ENCODE measurements around the gene KNDC1. TPM values are rescaled to one million over a fixed set of nuclear protein-coding genes. Genes with fewer than 3 reads are reported as not detected.

Gene KNDC1
- total RNA-seq, 2 donors from 2014 or later: 6.5 to 9.6 TPM

GRCh38 chr10:133239990-133240389, 80.0 kb downstream of the KNDC1 start:
- Mint-ChIP-seq H3K4me3 (no peak overlapping the region), H3K27ac (no peak overlapping the region), H3K9me3 (no peaks in the 10 kb centered on the region), H3K36me3 (ENCODE audit: low read depth) (peaks cover 14% of the 10 kb centered on the region), H3K4me1 (peaks cover 12% of the 10 kb centered on the region), H3K27me3 (ENCODE audit: insufficient read depth) (peaks cover 23% of the 10 kb centered on the region)
- 95 to 100% methylated on average over 6 to 15 of the region's 15 CpGs for WGBS, 2 experiments (ENCODE audit: insufficient coverage in 1 of 2, insufficient read length in 1 of 2)
- H3K4me1 ChIP-seq (ENCODE audit: control insufficient read depth, insufficient read depth, low read length): no peaks in the 10 kb centered on the region
- no peak overlapping the region for H3K9ac ChIP-seq (ENCODE audit: extremely low read depth, low read length, poor library complexity, severe bottlenecking)
- H3K4me3 ChIP-seq (ENCODE audit: low read length): no peak overlapping the region
- DNase-seq: no peak
- H3K9me3 ChIP-seq (ENCODE audit: control insufficient read depth, low read length): no peaks in the 10 kb centered on the region
- TF ChIP-seq CTCF (conservative IDR thresholded peaks at IDR 0.05): no peak
- H3K27me3 ChIP-seq (ENCODE audit: control insufficient read depth, insufficient read depth, low read length, poor library complexity, severe bottlenecking): peaks cover 35% of the 10 kb centered on the region
- no peak overlapping the region for H3K27ac ChIP-seq (ENCODE audit: low read depth, low read length)
- no peaks in the 10 kb centered on the region for H3K36me3 ChIP-seq (ENCODE audit: control insufficient read depth, insufficient read depth, low read length)

GRCh38 chr10:133241501-133242205, 81.6 kb downstream of the KNDC1 start:
- 92 to 94% methylated on average over 21 to 25 of the region's 25 CpGs for WGBS, 2 experiments (ENCODE audit: insufficient coverage in 1 of 2, insufficient read length in 1 of 2)
- H3K27me3 Mint-ChIP-seq (ENCODE audit: insufficient read depth): peaks cover 9% of the 10 kb centered on the region
- H3K36me3 Mint-ChIP-seq (ENCODE audit: low read depth): peaks cover 14% of the 10 kb centered on the region
- no peaks in the 10 kb centered on the region for H3K9me3 Mint-ChIP-seq
- DNase-seq: no peak
- Histone ChIP-seq H3K9me3 (ENCODE audit: control insufficient read depth, low read length) (no peaks in the 10 kb centered on the region), H3K4me3 (ENCODE audit: low read length) (no peak overlapping the region), H3K9ac (ENCODE audit: extremely low read depth, low read length, poor library complexity, severe bottlenecking) (no peak overlapping the region), H3K27ac (ENCODE audit: low read depth, low read length) (no peak overlapping the region), H3K27me3 (ENCODE audit: control insufficient read depth, insufficient read depth, low read length, poor library complexity, severe bottlenecking) (peaks cover 18% of the 10 kb centered on the region), H3K4me1 (ENCODE audit: control insufficient read depth, insufficient read depth, low read length) (no peaks in the 10 kb centered on the region), H3K36me3 (ENCODE audit: control insufficient read depth, insufficient read depth, low read length) (no peaks in the 10 kb centered on the region)
- H3K4me3 Mint-ChIP-seq: no peak overlapping the region
- H3K27ac Mint-ChIP-seq: no peak overlapping the region
- no peak for TF ChIP-seq CTCF (conservative IDR thresholded peaks at IDR 0.05)
- H3K4me1 Mint-ChIP-seq: peaks cover 16% of the 10 kb centered on the region

GRCh38 chr10:133242611-133243356, 82.8 kb downstream of the KNDC1 start:
- Histone ChIP-seq H3K27ac (ENCODE audit: low read depth, low read length) (no peak overlapping the region), H3K4me1 (ENCODE audit: control insufficient read depth, insufficient read depth, low read length) (no peaks in the 10 kb centered on the region), H3K4me3 (ENCODE audit: low read length) (no peak overlapping the region), H3K36me3 (ENCODE audit: control insufficient read depth, insufficient read depth, low read length) (no peaks in the 10 kb centered on the region), H3K9me3 (ENCODE audit: control insufficient read depth, low read length) (no peaks in the 10 kb centered on the region), H3K27me3 (ENCODE audit: control insufficient read depth, insufficient read depth, low read length, poor library complexity, severe bottlenecking) (peaks cover 9% of the 10 kb centered on the region), H3K9ac (ENCODE audit: extremely low read depth, low read length, poor library complexity, severe bottlenecking) (no peak overlapping the region)
- H3K4me3 Mint-ChIP-seq: no peak overlapping the region
- 94 to 96% methylated on average over 19 to 27 of the region's 27 CpGs for WGBS, 2 experiments (ENCODE audit: insufficient coverage in 1 of 2, insufficient read length in 1 of 2)
- peaks cover 21% of the 10 kb centered on the region for H3K4me1 Mint-ChIP-seq
- no peak for DNase-seq
- H3K36me3 Mint-ChIP-seq (ENCODE audit: low read depth): peaks cover 14% of the 10 kb centered on the region
- TF ChIP-seq CTCF (conservative IDR thresholded peaks at IDR 0.05): no peak
- H3K27me3 Mint-ChIP-seq (ENCODE audit: insufficient read depth): peaks cover 6% of the 10 kb centered on the region
- H3K27ac Mint-ChIP-seq: no peak overlapping the region
- H3K9me3 Mint-ChIP-seq: no peaks in the 10 kb centered on the region
